ENCODE data around the gene GAMT. TPM values are rescaled to one million over a fixed set of nuclear protein-coding genes. Genes with fewer than 3 reads are reported as not detected.

The GAMT gene
- total and polyA plus RNA-seq, 2 of the 13 experiments (the other 11 are each of a cell fraction or from before 2014, with no cell fraction given), result 115 to 124 TPM

DNA sequence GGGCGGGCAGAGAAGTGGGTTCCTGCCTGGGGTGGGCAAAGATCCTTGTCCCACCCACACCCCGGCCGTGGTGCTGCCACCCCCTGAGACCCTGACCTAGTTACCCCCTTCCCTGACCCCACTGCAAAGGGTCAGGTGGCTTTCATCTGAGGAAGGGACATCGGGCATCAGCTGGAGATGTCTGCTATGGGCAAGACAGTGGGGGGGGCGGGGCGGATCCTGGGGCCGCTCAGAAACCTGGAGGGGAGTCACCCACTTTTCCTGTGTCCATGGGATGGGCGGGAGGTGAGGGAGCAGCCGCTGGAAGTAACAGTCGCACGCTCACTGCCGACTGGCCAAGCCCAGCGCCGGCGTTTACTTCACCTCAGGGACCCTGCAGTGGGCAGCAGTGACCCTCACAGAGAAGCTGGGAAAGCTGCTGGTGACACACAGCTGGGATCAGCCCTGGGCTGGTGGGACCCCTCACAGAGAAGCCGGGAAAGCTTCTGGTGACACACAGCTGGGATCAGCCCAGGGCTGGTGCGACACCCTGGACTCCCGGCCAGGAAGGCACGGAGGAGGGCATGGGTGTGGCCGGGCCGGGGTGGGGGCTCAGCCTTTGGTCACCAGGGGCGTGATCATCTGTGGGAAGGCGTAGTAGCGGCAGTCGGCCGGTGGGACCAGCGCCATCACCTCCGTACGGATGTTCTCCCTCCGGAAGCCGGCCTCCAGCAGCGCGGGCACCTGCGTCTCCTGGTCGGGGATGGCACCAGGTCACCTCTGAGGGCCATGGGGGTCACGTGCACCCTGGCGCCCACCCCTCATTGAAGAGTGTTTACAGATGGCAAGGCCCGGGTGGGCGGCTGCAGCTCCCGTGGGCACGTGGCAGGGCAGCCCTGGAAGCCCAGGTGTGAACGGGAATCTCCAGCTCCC is 4.3 kb downstream of the GAMT start (continued):
- TF ChIP-seq, protein P1, sequence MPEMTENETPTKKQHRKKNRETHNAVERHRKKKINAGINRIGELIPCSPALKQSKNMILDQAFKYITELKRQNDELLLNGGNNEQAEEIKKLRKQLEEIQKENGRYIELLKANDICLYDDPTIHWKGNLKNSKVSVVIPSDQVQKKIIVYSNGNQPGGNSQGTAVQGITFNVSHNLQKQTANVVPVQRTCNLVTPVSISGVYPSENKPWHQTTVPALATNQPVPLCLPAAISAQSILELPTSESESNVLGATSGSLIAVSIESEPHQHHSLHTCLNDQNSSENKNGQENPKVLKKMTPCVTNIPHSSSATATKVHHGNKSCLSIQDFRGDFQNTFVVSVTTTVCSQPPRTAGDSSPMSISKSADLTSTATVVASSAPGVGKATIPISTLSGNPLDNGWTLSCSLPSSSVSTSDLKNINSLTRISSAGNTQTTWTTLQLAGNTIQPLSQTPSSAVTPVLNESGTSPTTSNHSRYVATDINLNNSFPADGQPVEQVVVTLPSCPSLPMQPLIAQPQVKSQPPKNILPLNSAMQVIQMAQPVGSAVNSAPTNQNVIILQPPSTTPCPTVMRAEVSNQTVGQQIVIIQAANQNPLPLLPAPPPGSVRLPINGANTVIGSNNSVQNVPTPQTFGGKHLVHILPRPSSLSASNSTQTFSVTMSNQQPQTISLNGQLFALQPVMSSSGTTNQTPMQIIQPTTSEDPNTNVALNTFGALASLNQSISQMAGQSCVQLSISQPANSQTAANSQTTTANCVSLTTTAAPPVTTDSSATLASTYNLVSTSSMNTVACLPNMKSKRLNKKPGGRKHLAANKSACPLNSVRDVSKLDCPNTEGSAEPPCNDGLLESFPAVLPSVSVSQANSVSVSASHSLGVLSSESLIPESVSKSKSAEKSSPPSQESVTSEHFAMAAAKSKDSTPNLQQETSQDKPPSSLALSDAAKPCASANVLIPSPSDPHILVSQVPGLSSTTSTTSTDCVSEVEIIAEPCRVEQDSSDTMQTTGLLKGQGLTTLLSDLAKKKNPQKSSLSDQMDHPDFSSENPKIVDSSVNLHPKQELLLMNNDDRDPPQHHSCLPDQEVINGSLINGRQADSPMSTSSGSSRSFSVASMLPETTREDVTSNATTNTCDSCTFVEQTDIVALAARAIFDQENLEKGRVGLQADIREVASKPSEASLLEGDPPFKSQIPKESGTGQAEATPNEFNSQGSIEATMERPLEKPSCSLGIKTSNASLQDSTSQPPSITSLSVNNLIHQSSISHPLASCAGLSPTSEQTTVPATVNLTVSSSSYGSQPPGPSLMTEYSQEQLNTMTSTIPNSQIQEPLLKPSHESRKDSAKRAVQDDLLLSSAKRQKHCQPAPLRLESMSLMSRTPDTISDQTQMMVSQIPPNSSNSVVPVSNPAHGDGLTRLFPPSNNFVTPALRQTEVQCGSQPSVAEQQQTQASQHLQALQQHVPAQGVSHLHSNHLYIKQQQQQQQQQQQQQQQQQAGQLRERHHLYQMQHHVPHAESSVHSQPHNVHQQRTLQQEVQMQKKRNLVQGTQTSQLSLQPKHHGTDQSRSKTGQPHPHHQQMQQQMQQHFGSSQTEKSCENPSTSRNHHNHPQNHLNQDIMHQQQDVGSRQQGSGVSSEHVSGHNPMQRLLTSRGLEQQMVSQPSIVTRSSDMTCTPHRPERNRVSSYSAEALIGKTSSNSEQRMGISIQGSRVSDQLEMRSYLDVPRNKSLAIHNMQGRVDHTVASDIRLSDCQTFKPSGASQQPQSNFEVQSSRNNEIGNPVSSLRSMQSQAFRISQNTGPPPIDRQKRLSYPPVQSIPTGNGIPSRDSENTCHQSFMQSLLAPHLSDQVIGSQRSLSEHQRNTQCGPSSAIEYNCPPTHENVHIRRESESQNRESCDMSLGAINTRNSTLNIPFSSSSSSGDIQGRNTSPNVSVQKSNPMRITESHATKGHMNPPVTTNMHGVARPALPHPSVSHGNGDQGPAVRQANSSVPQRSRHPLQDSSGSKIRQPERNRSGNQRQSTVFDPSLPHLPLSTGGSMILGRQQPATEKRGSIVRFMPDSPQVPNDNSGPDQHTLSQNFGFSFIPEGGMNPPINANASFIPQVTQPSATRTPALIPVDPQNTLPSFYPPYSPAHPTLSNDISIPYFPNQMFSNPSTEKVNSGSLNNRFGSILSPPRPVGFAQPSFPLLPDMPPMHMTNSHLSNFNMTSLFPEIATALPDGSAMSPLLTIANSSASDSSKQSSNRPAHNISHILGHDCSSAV (CRISPR knock-in tag; IDR thresholded peaks at IDR 0.05; ENCODE audit: borderline replicate concordance), result no peak

All from HepG2 (cell line).